Skeletal muscle cell (primary cell): Measurements from ENCODE around the gene PHGDH.

Experiments
- DNase-seq: peaks from one replicate; pipeline ENCODE4 v3.0.0-alpha.2; 2010; ENCODE audit warnings: low read depth
- H3K4me3 ChIP-seq: 2 replicates; pipeline ENCODE4 v1.5.1; 2011; ENCODE audit warnings: low read depth, mild to moderate bottlenecking, control low read depth, low read length, moderate library complexity

The PHGDH gene

GRCh38 chr1:119745034-119745433 is 33.3 kb downstream of the PHGDH start:
- DNase-seq: no peak

GRCh38 chr1:119747451-119747850 is 35.7 kb downstream of the PHGDH start:
- no peak for DNase-seq
- no peak overlapping the region for H3K4me3 ChIP-seq

More at GRCh38 chr1:119745034-119745433, 33.3 kb downstream of the PHGDH start:
- no peak overlapping the region for H3K4me3 ChIP-seq

GRCh38 chr1:119748040-119748439 is 36.3 kb downstream of the PHGDH start:
- DNase-seq: no peak
- no peak overlapping the region for H3K4me3 ChIP-seq

- no peak overlapping the region for H3K4me3 ChIP-seq
- DNase-seq: no peak
Observed at GRCh38 chr1:119752592-119752991, 40.9 kb downstream of the PHGDH start.

GRCh38 chr1:119758584-119758983 is 46.9 kb downstream of the PHGDH start:
- no peak for DNase-seq
- H3K4me3 ChIP-seq: no peak overlapping the region

- no peak for DNase-seq
- no peak overlapping the region for H3K4me3 ChIP-seq
Observed at GRCh38 chr1:119762409-119762808, 50.7 kb downstream of the PHGDH start.

GRCh38 chr1:119762953-119763352 is 51.2 kb downstream of the PHGDH start:
- H3K4me3 ChIP-seq: no peak overlapping the region
- DNase-seq: no peak

- H3K4me3 ChIP-seq: no peak overlapping the region
- DNase-seq: no peak
Observed at GRCh38 chr1:119764220-119764619, 52.5 kb downstream of the PHGDH start.

- no peak for DNase-seq
- H3K4me3 ChIP-seq: no peak overlapping the region
Observed at GRCh38 chr1:119766374-119766794, 54.6 kb downstream of the PHGDH start.

GRCh38 chr1:119767486-119767885 is 55.8 kb downstream of the PHGDH start:
- H3K4me3 ChIP-seq: no peak overlapping the region
- DNase-seq: no peak

- no peak for DNase-seq
Observed at GRCh38 chr1:119768778-119769177, 57.0 kb downstream of the PHGDH start, which contains the start of gene HMGCS2. Gene HMGCS2, minus strand, starts transcription at chr1:119768905. Its CDS starts 61 bp downstream, at chr1:119768844.

GRCh38 chr1:119771016-119771415 is 59.3 kb downstream of the PHGDH start:
- no peak for DNase-seq
- H3K4me3 ChIP-seq: no peak overlapping the region

More at GRCh38 chr1:119768778-119769177, 57.0 kb downstream of the PHGDH start, which contains the start of gene HMGCS2:
- no peak within 1 kb of the TSS for H3K4me3 ChIP-seq

GRCh38 chr1:119771770-119772169 is 60.0 kb downstream of the PHGDH start:
- DNase-seq: no peak
- H3K4me3 ChIP-seq: no peak overlapping the region

GRCh38 chr1:119772298-119772697 is 60.6 kb downstream of the PHGDH start:
- DNase-seq: no peak
- H3K4me3 ChIP-seq: no peak overlapping the region

GRCh38 chr1:119773711-119774241 is 62.0 kb downstream of the PHGDH start:
- H3K4me3 ChIP-seq: no peak overlapping the region
- DNase-seq: no peak

GRCh38 chr1:119774746-119775490 is 63.2 kb downstream of the PHGDH start:
- no peak for DNase-seq
- H3K4me3 ChIP-seq: no peak overlapping the region

- H3K4me3 ChIP-seq: no peak overlapping the region
- DNase-seq: no peak
Observed at GRCh38 chr1:119778359-119778758, 66.6 kb downstream of the PHGDH start.

- no peak for DNase-seq
- no peak overlapping the region for H3K4me3 ChIP-seq
Observed at GRCh38 chr1:119778886-119779560, 67.3 kb downstream of the PHGDH start.

GRCh38 chr1:119779869-119780356 is 68.2 kb downstream of the PHGDH start:
- peak overlapping the region; percentile 30 for H3K4me3 ChIP-seq
- DNase-seq: no peak

GRCh38 chr1:119781434-119782210 is 69.9 kb downstream of the PHGDH start:
- no peak for DNase-seq
- no peak overlapping the region for H3K4me3 ChIP-seq
